HFFc6 (cell line): ENCODE measurements around the gene LAPTM4A. TPM values are rescaled to one million over a fixed set of nuclear protein-coding genes. Genes with fewer than 3 reads are reported as not detected.
"Not testable (repeated sequence)": the region's sequence is repeated elsewhere in the genome, so short reads cannot be mapped to it uniquely, and the experiment has no call there.

Source experiments
- DNase-seq: peaks from one replicate; pipeline ENCODE4 v3.0.0-alpha.2; 2018
- H3K27ac Mint-ChIP-seq: 2 replicates; pipeline ENCODE4 v1.8.0; 2020; ENCODE audit warnings: mild to moderate bottlenecking, mixed read lengths
- H3K27me3 Mint-ChIP-seq: 2 replicates; pipeline ENCODE4 v1.8.0; 2021; ENCODE audit warnings: mild to moderate bottlenecking, moderate library complexity, mixed read lengths; ENCODE audit not compliant: insufficient read depth
- H3K36me3 Mint-ChIP-seq: 2 replicates; pipeline ENCODE4 v1.8.0; 2021; ENCODE audit warnings: low read depth, mixed read lengths
- H3K4me1 Mint-ChIP-seq: 2 replicates; pipeline ENCODE4 v1.8.0; 2020; ENCODE audit warnings: low read depth, mixed read lengths
- H3K4me3 Mint-ChIP-seq: 2 replicates; pipeline ENCODE4 v1.8.0; 2020; ENCODE audit warnings: mild to moderate bottlenecking, moderate library complexity, mixed read lengths
- H3K9me3 Mint-ChIP-seq: 2 replicates; pipeline ENCODE4 v1.8.0; 2020; ENCODE audit warnings: mild to moderate bottlenecking, mixed read lengths
- total RNA-seq, 6 experiments: library from RNA; stranded (reverse); fragmentation: NEBNext Ultra II Directional; extraction: Animal tissue kit (Norgen Biotek cat#: 25700); gene quantifications; 2 replicates in 1 of 6; 3 replicates in 5 of 6; pipeline ENCODE4 v1.2.3, GENCODE V29; 2021
- TF ChIP-seq, protein P1 (sequence below): fragments of 200-600 bp; sonication (generic); IDR thresholded peaks from 2 replicates; pipeline ENCODE4 v1.5.0; 2021; ENCODE audit warnings: antibody characterized with exemption, mild to moderate bottlenecking

LAPTM4A gene
- total RNA-seq, 6 experiments from 2014 or later = 218 to 254 (median 240) TPM

DNA sequence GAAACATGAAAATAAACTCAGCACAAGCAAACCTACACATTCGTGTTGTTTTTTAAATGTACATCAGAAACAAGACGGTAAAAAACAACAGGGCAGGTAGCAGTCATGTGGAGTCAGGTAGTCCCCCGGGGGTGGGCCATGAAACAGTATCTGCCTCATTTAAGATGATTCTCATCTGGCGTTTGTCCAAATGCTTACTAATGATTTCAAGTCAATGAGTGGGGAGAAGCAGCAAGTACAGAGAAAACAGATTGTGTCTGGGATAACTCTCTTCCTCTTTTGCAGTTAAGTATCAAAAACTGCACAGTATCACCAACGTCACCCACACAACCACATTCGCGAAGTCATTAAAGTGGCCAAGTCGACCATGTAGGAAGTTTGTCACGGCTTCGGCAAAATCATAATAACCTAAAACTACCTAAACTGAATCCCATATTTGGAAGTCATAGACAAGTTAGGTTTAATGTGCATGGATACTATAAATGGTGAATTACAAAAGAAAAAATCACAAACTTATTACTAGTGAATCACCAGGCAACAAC is 1.3 kb downstream of the LAPTM4A start:
- no peaks in the 10 kb centered on the region for H3K9me3 Mint-ChIP-seq
- H3K27me3 Mint-ChIP-seq = no peaks in the 10 kb centered on the region; the same call in 1 of the 2 replicates
- no peak overlapping the region for H3K4me3 Mint-ChIP-seq
- TF ChIP-seq, protein P1, sequence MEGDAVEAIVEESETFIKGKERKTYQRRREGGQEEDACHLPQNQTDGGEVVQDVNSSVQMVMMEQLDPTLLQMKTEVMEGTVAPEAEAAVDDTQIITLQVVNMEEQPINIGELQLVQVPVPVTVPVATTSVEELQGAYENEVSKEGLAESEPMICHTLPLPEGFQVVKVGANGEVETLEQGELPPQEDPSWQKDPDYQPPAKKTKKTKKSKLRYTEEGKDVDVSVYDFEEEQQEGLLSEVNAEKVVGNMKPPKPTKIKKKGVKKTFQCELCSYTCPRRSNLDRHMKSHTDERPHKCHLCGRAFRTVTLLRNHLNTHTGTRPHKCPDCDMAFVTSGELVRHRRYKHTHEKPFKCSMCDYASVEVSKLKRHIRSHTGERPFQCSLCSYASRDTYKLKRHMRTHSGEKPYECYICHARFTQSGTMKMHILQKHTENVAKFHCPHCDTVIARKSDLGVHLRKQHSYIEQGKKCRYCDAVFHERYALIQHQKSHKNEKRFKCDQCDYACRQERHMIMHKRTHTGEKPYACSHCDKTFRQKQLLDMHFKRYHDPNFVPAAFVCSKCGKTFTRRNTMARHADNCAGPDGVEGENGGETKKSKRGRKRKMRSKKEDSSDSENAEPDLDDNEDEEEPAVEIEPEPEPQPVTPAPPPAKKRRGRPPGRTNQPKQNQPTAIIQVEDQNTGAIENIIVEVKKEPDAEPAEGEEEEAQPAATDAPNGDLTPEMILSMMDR = no peak
- no peak overlapping the region for H3K27ac Mint-ChIP-seq
- peaks cover 37% of the 10 kb centered on the region for H3K4me1 Mint-ChIP-seq
- peak; percentile 51 for DNase-seq
- peaks cover 8% of the 10 kb centered on the region; the same call in 1 of the 2 replicates for H3K36me3 Mint-ChIP-seq

DNA sequence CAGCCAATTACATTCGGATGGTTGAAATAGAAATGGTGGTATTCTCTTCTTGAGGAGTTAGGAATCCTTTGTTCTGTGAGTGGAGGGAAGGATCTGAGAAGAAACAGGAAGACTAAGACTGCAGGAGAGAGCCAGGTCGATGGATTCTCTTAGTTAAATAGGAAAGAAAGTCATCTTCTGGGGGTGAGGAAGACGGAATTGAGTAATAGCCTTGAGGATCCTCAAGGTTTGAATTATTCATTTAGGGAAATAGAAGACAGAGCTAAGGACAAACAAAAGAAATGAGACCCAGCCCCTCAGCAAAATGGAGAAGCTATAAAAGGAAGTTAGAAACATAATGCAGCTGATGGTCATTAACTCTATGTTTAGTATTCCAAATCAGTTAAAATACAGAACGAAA is 1.8 kb downstream of the LAPTM4A start:
- Mint-ChIP-seq H3K36me3 (peaks cover 8% of the 10 kb centered on the region; the same call in 1 of the 2 replicates), H3K27ac (no peak overlapping the region), H3K9me3 (no peaks in the 10 kb centered on the region), H3K4me3 (no peak overlapping the region), H3K27me3 (no peaks in the 10 kb centered on the region), H3K4me1 (peaks cover 39% of the 10 kb centered on the region)
- TF ChIP-seq, protein P1 = no peak
- no peak for DNase-seq

DNA sequence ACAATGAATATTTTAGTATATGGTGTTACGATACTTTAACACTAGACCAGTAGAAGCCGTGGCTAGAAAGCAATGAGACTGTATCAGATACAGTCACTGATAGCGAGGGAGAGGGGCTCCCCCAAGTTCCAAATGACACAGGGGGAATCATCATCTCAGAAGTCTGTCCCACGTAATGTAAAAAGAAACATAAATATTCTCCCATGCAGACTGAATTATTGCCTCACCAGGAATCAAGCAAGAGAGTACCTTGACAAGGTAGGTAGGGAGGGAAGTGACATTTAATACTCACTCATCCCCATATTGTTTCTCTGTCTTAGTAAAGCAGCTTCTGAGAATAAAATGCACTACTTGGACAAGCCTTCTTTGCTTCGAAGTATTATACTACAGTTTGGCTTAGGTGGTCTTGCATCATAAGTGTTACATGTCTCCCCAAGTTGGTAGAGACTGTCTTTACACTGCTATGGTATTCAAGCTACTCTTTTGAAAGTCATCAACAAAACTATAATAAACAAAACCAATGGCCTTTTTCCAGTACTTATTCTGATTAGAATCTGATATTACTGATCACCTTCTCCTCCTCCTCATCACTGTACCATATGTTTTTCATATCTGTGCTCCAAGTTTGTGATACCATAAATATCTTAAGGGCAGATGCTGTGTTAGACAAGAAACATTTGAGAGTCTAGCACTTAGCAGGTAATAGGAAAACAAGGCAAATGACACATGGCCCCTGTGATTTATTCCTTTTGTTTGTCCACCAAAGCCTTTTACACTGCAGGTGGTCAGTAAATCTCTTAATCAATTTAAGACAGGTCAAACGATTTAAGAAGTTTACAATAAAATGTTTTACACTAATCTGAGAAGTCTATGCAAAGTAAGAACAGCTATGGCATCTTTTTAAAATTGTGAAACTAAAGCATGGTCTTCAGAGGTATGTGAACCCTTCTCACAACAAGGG is 2.7 kb downstream of the LAPTM4A start:
- Mint-ChIP-seq H3K27me3 (no peaks in the 10 kb centered on the region), H3K27ac (no peak overlapping the region), H3K4me3 (no peak overlapping the region), H3K9me3 (no peaks in the 10 kb centered on the region), H3K36me3 (peaks cover 8% of the 10 kb centered on the region; the same call in 1 of the 2 replicates), H3K4me1 (peaks cover 47% of the 10 kb centered on the region)
- DNase-seq = no peak
- TF ChIP-seq, protein P1 = no peak

DNA sequence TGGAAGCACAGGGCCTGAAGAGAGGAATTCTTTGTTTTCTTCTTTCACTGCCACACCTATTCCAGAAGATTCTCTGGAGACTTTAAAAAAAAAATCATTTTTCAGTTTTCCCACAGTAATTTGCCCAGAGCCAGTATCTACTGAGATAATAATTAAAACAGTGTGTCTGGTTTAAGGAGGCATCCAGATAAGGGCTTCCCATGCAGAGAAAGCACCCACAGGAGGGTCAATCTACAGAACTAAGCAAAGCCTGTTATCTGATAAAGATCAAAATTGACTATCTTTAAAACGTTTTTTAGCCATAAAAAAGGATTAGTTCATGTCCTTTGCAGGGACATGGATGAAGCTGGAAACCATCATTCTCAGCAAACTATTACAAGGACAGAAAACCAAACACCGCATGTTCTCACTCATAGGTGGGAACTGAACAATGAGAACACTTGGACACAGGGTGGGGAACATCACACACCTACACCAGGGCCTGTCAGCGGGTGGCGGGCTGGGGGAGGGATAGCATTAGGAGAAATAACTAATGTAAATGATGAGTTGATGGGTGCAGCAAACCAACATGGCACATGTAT is 5.6 kb downstream of the LAPTM4A start:
- not testable (repeated sequence) for H3K27me3 Mint-ChIP-seq, H3K36me3 Mint-ChIP-seq, H3K4me3 Mint-ChIP-seq, H3K9me3 Mint-ChIP-seq, DNase-seq, H3K27ac Mint-ChIP-seq
- peaks cover 72% of the 10 kb centered on the region for H3K4me1 Mint-ChIP-seq

DNA sequence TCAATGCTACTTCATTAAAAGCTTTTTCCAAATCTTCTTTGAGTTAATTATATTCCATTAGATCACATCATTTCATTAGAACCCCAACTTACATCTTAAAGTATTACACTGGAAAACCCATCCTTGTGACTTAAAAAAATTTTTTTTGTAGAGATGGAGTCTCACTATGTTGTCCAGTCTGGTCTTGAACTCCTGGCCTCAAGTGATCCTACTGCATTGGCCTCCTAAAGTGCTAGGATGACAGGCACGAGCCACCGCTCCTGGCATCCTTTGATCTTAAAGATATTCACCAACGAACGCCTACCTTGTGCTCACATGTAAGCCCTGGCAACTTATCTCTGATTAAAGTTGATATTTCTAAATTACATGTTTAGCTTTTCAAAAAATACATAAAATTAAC is 6.7 kb downstream of the LAPTM4A start:
- H3K4me3 Mint-ChIP-seq = no peak overlapping the region
- no peaks in the 10 kb centered on the region for H3K9me3 Mint-ChIP-seq
- peaks cover 7% of the 10 kb centered on the region for H3K36me3 Mint-ChIP-seq
- no peak for DNase-seq
- H3K27ac Mint-ChIP-seq = peak overlapping the region; percentile 19; the same call in 1 of the 2 replicates
- H3K4me1 Mint-ChIP-seq = peaks cover 79% of the 10 kb centered on the region
- no peaks in the 10 kb centered on the region for H3K27me3 Mint-ChIP-seq
- TF ChIP-seq, protein P1 = no peak
